ENCODE results near the gene CHKA.

Gene CHKA

DNA sequence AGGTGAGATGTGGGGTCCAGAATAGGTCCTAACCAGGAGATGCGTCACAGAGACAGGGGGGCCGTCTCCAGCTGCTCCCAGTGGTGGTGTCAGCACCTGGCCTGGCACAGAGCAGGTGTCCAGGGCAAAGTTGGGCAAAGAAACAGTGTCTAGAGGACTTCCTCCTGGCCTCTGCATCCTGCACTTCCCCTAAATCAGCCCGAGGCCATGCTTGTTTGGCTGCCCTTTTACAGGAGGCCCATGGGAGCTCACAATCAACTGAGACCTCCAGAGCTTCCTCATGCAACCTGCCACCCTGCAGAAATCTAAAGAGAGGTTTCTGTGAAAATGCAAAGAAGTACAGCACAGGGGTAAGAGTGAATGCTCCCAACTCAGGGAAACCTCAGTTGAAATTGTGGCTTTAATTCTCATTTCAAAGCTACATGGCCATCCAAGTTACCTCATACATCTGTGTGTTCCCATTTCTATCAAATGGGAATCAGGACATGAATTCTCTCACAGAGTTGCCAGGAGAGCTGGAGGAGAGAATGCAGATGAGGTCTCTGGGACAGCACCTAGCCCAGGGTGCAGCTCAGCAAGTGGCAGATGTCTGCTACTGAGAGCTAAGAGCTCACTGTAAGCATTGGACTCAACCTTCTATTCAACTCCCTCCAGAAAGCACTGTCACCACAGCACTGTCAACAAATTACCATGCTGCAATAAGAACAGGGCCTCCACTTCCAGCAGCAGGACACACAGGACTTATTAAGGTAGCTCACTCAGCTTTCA, 49.7 kb downstream of the CHKA start:
- DNase-seq (ENCODE audit: low read depth): no peak

GRCh38 chr11:68067991-68068390, 53.2 kb downstream of the CHKA start:
- DNase-seq (ENCODE audit: low read depth): no peak

DNA sequence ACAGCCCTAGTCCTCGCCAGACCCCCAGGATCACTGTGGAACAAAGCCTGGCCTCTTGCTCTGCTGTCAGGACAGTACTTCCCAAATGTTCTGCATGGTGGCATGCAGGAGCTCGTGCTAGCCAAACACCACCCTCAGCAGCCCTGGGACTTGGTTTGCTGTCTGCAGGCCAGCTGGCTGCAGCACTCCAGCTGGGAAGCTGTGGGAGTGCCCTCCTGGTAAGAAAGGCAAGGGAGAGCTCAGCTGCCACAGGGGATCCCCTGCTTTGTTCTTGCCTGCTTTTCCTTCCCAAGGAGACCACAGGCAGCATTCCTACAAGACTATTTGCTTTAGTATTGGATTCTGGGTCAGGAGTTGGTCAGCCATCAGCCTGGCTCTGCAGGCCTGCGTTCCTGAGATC, 54.4 kb downstream of the CHKA start:
- DNase-seq (ENCODE audit: low read depth): no peak

GRCh38 chr11:68065841-68066240, 55.3 kb downstream of the CHKA start:
- DNase-seq (ENCODE audit: low read depth): no peak

DNA sequence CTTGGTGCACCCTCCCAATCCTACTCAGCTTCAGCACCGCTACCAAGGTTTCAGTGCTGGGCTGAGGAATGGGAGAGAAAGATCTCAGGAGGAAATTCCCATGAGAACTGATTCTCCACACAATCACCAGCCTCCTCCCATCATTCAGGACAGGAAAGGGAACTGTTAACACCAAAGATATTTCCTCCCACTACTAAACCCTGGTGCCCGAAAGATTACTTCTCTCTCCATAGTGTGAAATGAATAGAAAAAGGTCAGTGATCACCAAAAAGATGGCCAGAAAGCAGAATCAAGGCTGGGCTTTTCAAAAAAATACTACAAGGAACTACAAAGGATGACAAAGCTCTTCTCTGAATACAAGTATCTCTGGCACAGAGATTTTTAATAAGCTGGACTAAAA, 56.3 kb downstream of the CHKA start:
- DNase-seq (ENCODE audit: low read depth): no peak

- DNase-seq (ENCODE audit: low read depth): no peak
Measured at GRCh38 chr11:68061508-68061907, 59.7 kb downstream of the CHKA start.

DNA sequence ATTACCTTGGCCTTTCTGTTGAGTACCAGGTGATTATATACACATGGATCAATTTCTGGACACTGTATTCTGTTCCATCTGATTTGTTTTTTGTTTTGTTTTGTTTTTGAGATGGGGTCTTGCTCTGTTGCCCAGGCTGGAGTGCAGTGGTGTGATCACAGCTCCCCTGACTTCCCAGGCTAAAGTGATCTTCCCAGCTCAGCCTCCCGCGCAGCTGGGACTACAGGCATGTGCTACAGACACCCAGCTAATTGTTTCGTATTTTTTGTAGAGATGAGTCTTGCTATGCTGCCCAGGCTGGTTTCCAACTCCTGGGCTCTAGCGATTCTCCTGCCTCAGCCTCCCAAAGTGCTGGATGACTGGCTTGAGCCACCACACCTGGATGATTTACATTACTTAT, 63.4 kb downstream of the CHKA start:
- no peak for DNase-seq (ENCODE audit: low read depth)

DNA sequence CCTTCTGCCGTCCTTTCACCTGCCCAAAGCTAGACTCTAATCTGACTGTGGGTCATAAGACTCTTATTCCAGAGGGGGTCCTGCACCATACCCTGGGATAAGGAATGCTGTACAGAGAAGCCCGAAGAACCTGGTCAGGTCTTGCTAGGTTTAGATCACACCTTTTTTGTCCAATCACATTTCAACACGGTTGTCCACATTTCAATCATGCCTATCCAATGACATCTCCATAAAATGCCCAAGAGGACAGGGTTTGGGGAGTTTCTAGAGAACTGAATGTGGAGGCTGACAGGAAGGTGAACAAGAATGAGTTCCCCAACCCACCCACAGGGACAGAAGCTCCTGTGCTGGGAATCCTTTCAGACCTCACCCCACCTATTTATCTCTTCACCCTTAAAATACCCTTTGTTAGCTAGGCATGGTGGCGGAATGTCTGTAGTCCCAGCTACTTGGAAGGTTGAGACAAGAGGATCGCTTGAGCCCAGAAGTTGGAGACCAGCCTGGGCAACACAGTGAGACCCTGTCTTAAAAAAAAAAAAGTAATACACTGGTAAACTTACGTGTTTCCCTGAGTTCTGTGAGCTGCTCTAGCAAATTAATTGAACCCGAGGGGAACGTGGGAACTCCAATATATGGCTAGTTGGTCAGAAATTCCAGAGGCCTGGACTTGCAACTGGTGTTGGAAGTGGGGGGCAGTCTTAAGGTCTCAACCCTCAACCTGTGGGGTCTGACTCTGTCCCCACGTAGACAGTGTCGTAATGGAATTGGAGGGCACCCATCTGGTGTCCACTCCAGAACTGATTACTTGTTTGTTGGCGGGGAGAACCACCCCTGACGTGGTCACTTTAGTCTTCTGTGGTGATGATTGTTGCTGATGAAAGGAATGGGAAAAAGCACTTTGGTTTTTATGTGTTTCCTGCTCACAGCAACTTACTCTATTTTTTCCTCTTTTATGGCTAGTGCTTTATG, 64.6 kb downstream of the CHKA start:
- DNase-seq (ENCODE audit: low read depth): no peak

- no peak for DNase-seq (ENCODE audit: low read depth)
Measured at GRCh38 chr11:68053981-68054812, 67.0 kb downstream of the CHKA start.

DNA sequence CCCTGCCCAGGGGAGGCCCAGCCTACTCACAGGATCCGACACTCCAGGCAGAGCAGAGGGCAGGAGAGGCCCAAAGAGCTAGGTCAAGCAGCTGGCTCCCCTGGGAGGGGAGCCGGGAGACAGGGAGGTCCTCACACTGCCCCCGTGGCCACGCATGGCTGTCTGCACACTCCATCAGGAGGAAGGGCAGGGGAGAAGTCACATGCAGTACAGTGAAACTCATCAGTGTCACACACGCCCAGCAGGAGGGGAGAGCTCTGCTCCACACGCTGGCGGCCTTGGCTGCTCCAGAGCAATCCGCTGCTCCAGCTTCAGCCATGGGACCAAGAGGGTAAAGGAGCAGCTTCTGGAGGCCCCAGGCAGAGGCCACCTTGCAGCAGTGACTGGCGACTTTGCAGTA, 68.1 kb downstream of the CHKA start:
- no peak for DNase-seq (ENCODE audit: low read depth)

GRCh38 chr11:68052137-68052873, 68.9 kb downstream of the CHKA start:
- DNase-seq (ENCODE audit: low read depth): no peak

- DNase-seq (ENCODE audit: low read depth): no peak
Measured at GRCh38 chr11:68051191-68052136, 69.7 kb downstream of the CHKA start.

DNA sequence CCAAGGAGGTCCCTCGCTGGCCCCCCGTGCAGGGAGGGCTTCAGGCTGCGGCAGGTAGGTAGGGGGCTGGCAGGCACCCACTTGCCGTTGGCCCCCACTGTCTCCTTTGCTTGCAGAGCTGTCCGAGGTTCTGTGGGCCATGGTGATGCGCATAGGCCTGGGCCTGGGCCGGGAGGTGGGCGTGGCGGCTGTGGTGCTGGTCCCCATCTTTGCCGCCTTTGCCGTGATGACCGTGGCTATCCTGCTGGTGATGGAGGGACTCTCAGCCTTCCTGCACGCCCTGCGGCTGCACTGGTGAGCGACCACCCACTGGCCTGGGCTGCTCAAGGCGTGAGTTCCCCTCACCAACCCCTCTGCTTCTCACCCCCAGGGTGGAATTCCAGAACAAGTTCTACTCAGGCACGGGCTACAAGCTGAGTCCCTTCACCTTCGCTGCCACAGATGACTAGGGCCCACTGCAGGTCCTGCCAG, 70.8 kb downstream of the CHKA start:
- no peak for DNase-seq (ENCODE audit: low read depth)

DNA sequence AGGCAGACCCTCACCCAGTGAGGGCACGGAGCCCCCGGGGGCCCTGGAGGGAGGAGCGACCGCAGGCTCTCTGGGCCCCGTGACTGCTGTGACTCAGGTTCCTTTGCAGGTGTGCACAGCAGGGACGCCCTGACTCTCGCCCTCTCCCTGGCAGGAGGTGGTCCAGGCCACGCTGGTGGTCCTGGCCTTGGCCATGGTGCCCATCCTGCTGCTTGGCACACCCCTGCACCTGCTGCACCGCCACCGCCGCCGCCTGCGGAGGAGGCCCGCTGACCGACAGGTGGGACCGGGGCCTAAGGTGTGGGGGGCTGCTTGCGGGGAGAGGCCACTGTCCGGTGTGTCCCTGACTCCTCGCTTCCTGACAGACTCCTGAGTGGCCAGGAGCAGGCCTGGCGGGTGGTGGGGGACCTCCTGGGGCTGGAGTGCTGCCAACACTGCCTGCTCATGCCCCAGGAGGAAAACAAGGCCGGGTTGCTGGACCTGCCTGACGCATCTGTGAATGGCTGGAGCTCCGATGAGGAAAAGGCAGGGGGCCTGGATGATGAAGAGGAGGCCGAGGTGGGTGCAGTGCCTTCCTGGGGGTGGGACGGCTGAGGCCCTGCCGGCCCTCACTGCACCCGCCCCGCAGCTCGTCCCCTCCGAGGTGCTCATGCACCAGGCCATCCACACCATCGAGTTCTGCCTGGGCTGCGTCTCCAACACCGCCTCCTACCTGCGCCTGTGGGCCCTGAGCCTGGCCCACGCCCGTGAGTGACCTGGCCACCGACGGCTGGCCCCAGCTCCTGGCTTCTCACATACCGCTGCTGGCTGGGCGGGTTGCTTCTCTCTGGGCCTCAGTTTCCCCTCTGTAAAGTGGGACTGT, 71.4 kb downstream of the CHKA start:
- DNase-seq (ENCODE audit: low read depth): peak; percentile 43

DNA sequence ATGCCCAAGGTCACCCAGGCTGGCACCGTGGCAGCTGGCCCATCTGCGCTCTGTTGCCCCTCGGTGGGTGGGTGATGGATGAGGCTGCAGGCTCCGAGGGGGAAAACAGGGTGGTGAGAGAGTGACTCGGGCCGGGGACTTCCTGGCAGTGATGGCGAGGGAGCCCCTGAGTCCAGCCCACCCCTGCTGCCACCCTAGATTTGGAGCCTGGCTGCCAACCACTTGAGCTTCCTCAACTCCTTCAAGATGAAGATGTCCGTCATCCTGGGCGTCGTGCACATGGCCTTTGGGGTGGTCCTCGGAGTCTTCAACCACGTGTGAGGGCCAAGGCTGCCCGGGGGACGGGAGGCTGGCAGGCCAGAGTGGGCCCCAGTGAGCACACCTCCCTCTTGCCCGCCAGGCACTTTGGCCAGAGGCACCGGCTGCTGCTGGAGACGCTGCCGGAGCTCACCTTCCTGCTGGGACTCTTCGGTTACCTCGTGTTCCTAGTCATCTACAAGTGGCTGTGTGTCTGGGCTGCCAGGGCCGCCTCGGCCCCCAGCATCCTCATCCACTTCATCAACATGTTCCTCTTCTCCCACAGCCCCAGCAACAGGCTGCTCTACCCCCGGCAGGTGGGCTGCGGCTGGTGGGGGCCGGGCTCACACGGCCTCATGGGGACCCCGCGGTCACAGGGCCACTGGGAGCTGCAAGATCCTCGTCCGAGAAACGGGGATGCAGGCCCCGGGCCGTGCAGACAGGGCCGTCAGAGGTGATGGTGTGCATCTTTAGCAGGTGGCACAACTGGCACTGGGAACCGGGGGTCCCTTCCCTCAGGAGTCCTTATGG, 72.3 kb downstream of the CHKA start:
- DNase-seq (ENCODE audit: low read depth): no peak

DNA sequence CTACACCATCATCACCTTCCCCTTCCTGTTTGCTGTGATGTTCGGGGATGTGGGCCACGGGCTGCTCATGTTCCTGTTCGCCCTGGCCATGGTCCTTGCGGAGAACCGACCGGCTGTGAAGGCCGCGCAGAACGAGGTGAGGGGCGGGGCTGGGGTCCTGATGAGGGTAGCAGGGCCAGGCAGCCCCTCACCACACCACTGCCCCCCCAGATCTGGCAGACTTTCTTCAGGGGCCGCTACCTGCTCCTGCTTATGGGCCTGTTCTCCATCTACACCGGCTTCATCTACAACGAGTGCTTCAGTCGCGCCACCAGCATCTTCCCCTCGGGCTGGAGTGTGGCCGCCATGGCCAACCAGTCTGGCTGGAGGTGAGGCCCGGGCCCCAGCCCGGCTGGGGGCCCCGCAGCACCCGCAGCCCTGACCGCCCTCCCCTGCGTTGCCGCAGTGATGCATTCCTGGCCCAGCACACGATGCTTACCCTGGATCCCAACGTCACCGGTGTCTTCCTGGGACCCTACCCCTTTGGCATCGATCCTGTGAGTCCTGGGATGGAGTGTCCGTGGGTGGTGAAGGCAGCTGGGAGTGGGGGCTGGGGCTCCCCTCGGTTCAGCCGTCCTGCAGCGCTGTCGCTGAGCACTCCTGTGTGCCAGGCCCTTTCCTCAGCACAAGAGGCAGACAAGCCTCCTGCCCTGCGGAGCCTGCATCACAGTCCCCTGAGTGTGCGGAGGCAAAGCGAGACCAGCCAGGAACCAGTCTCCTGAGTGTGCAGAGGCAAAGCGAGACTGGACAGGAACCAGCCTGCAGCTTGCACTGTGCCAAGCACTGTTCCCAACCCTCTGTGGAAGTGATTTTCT, 73.5 kb downstream of the CHKA start:
- DNase-seq (ENCODE audit: low read depth): no peak

DNA sequence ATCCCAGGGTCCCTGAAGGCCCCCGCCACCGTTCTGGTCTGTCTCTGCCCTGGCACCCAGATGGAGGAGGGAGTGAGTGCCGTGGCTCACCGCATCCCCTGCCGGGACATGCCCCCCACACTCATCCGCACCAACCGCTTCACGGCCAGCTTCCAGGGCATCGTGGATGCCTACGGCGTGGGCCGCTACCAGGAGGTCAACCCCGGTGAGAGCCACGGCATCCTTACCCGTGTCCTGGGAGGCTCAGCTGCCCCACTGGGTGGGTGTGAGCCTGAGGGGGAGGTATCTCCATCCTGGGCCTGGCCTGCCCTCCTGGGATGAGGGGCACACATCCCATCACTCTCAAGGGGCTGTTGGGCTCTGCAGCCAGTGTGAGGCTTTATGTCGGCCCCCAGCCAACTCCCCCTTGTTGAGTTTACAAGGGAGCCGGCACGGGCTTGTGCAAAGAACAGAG, 76.3 kb downstream of the CHKA start:
- DNase-seq (ENCODE audit: low read depth): no peak

Data from iris pigment epithelial cell (primary cell).